ENCODE results near the gene PPP6R2. TPM values are rescaled to one million over a fixed set of nuclear protein-coding genes. Genes with fewer than 3 reads are reported as not detected.
A peak's percentile ranks its signal among the peaks of the same experiment; 100 is the strongest.

PPP6R2 gene
- polyA plus RNA-seq, 3 donors = 9.1 to 74.5 (median 10.3) TPM

- Histone ChIP-seq H3K4me2 (replicated peaks; ENCODE audit: extremely low read depth, low read length, poor library complexity, severe bottlenecking) (peak within 1 kb of the TSS; percentile 93), H3K9ac (ENCODE audit: insufficient read depth, low read length, poor library complexity, severe bottlenecking) (peak within 1 kb of the TSS; percentile 94), H3K27me3 (ENCODE audit: control insufficient read depth in 2 of 2, insufficient read depth in 2 of 2, low read length in 2 of 2) (no peaks in the 10 kb centered on the region), H3K36me3 (replicated peaks in 1 of 2; ENCODE audit: control insufficient read depth in 1 of 2, insufficient read depth in 2 of 2, low read length in 2 of 2) (peaks cover 0 to 10% of the 10 kb centered on the region in 2 donors), H3K79me2 (ENCODE audit: insufficient read depth, low read length) (peaks cover 50% of the 10 kb centered on the region), H3K27ac (ENCODE audit: low read depth in 1 of 2, low read length in 2 of 2) (peak within 1 kb of the TSS; percentile 97 to 100), H3K4me3 (replicated peaks in 1 of 3; ENCODE audit: low read depth in 2 of 3, low read length in 3 of 3) (peak within 1 kb of the TSS; percentile 90 to 100 (median 92)), H3K9me3 (replicated peaks in 1 of 2; ENCODE audit: control insufficient read depth in 1 of 2, insufficient read depth in 1 of 2, low read length in 2 of 2) (no peaks in the 10 kb centered on the region), H2AFZ (ENCODE audit: insufficient read depth, low read depth, low read length, poor library complexity, severe bottlenecking) (no peak within 1 kb of the TSS), H4K20me1 (ENCODE audit: insufficient read depth, low read length) (peaks cover 47% of the 10 kb centered on the region), H3K4me1 (ENCODE audit: control insufficient read depth in 1 of 2, insufficient read depth in 2 of 2, low read length in 2 of 2) (peaks cover 57 to 62% of the 10 kb centered on the region in 2 donors)
- Mint-ChIP-seq H3K27ac (peak within 1 kb of the TSS; percentile 95 to 100 (median 99)), H3K9me3 (peaks cover 0 to 2% (median 0%) of the 10 kb centered on the region in 7 donors), H3K4me1 (peaks cover 49% of the 10 kb centered on the region), H3K36me3 (peaks cover 0 to 20% of the 10 kb centered on the region in 2 donors), H3K4me3 (peak within 1 kb of the TSS; percentile 96), H3K27me3 (ENCODE audit: low read depth in 3 of 3) (peaks cover 2% of the 10 kb centered on the region in 3 donors)
- WGBS (ENCODE audit: insufficient coverage) = under 1% methylated on average over 85 of the region's 105 CpGs
- intact Hi-C loops (cut with micrococcal nuclease) = loop anchor here in 1 of 2 donors (10.0 kb wide), 1 partner anchor 342 kb away; the partner anchor contains the start of gene PIM3
- TF ChIP-seq, protein P1, sequence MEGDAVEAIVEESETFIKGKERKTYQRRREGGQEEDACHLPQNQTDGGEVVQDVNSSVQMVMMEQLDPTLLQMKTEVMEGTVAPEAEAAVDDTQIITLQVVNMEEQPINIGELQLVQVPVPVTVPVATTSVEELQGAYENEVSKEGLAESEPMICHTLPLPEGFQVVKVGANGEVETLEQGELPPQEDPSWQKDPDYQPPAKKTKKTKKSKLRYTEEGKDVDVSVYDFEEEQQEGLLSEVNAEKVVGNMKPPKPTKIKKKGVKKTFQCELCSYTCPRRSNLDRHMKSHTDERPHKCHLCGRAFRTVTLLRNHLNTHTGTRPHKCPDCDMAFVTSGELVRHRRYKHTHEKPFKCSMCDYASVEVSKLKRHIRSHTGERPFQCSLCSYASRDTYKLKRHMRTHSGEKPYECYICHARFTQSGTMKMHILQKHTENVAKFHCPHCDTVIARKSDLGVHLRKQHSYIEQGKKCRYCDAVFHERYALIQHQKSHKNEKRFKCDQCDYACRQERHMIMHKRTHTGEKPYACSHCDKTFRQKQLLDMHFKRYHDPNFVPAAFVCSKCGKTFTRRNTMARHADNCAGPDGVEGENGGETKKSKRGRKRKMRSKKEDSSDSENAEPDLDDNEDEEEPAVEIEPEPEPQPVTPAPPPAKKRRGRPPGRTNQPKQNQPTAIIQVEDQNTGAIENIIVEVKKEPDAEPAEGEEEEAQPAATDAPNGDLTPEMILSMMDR (IDR thresholded peaks at IDR 0.05) = no peak
- peak; percentile 63 to 71 (median 71) for DNase-seq
Observed at GRCh38 chr22:50306753-50307749, 36.1 kb upstream of the PPP6R2 start, which contains the start of gene PLXNB2. TSS of gene PLXNB2 (minus strand) at chr22:50307646. CDS start at chr22:50290584, 17,062 bp downstream.

DNA sequence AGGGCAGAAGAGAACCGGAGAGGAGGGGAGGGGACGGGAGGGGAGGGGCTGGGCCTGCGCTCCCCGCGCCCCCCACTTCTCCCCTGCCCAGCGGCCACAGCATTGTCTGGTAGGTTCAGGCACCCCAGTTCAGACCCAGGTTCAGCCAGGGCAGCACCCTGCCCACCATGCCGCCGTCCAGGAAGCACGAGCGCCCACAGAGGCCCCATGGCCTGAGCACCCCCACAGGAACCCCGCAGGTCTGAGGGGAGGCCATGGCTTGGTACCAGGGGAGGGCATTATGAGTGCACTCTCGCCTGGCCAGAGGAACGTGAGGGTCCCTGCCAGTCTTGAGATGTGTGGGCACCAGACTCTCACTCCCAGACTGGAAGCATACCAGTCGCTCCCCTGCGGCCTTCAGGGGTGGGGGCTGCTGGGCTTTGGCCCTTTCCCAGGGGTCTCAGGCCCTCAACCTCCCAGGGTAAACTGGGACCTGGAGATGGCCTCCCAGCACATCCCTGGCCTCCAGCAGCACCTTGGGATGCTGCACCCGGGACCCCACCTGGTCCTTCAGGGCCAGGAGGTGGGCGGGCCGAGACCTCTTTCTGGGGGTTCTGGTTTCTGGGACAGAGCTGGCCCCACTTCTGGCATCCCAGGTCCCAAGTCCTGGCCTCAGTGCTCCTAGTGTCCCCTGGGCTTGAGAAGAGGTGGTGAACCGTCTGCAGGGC lies 35.1 kb upstream of the PPP6R2 start:
- peak overlapping the region; percentile 83 to 90 for H3K27ac ChIP-seq (ENCODE audit: low read depth in 1 of 2, low read length in 2 of 2)
- peak overlapping the region; percentile 83 for H3K4me2 ChIP-seq (replicated peaks; ENCODE audit: extremely low read depth, low read length, poor library complexity, severe bottlenecking)
- intact Hi-C loops (cut with micrococcal nuclease) = loop anchor here in 1 of 2 donors (2.0 to 10.0 kb wide), 2 partner anchors 19 to 343 kb away; partner anchors contain the start of genes DENND6B and PIM3
- TF ChIP-seq, protein P1 (IDR thresholded peaks at IDR 0.05) = no peak
- H3K27me3 ChIP-seq (ENCODE audit: control insufficient read depth in 2 of 2, insufficient read depth in 2 of 2, low read length in 2 of 2) = no peaks in the 10 kb centered on the region
- no peak overlapping the region for H2AFZ ChIP-seq (ENCODE audit: insufficient read depth, low read depth, low read length, poor library complexity, severe bottlenecking)
- peaks cover 0 to 10% of the 10 kb centered on the region in 2 donors for H3K36me3 ChIP-seq (replicated peaks in 1 of 2; ENCODE audit: control insufficient read depth in 1 of 2, insufficient read depth in 2 of 2, low read length in 2 of 2)
- H3K4me1 ChIP-seq (ENCODE audit: control insufficient read depth in 1 of 2, insufficient read depth in 2 of 2, low read length in 2 of 2) = peaks cover 49 to 52% of the 10 kb centered on the region in 2 donors
- WGBS (ENCODE audit: insufficient coverage) = 28% methylated on average over 11 of the region's 19 CpGs
- H3K9me3 ChIP-seq (replicated peaks in 1 of 2; ENCODE audit: control insufficient read depth in 1 of 2, insufficient read depth in 1 of 2, low read length in 2 of 2) = no peaks in the 10 kb centered on the region
- peaks cover 2% of the 10 kb centered on the region in 3 donors for H3K27me3 Mint-ChIP-seq (ENCODE audit: low read depth in 3 of 3)
- peak overlapping the region; percentile 69 to 82 for H3K4me3 Mint-ChIP-seq
- peak overlapping the region; percentile 65 for H3K9ac ChIP-seq (ENCODE audit: insufficient read depth, low read length, poor library complexity, severe bottlenecking)
- H3K9me3 Mint-ChIP-seq = peaks cover 0 to 2% (median 0%) of the 10 kb centered on the region in 7 donors
- peak overlapping the region in 2 of 3 experiments; percentile 37 to 70 for H3K4me3 ChIP-seq (replicated peaks in 1 of 3; ENCODE audit: low read depth in 2 of 3, low read length in 3 of 3)
- peaks cover 37% of the 10 kb centered on the region for H4K20me1 ChIP-seq (ENCODE audit: insufficient read depth, low read length)
- DNase-seq = peak in 1 of 3 donors; percentile 27
- H3K4me1 Mint-ChIP-seq = peaks cover 40% of the 10 kb centered on the region
- peak overlapping the region; percentile 76 to 97 (median 94) for H3K27ac Mint-ChIP-seq
- peaks cover 40% of the 10 kb centered on the region for H3K79me2 ChIP-seq (ENCODE audit: insufficient read depth, low read length)
- peaks cover 0 to 11% of the 10 kb centered on the region in 2 donors for H3K36me3 Mint-ChIP-seq
